HEK293 (cell line): Measurements from ENCODE around the gene FAM193A.
"Not testable (repeated sequence)": the region's sequence is repeated elsewhere in the genome, so short reads cannot be mapped to it uniquely, and the experiment has no call there.

Source experiments
- CTCF ChIA-PET: fragments of 350-600 bp; formaldehyde crosslinking; extraction: SDS; loops from one replicate; lab custom pipeline; 2021; ENCODE audit warnings: antibody characterized with exemption; lab: Yijun Ruan, JAX
- POLR2A ChIA-PET: fragments of 300-600 bp; formaldehyde crosslinking; extraction: SDS; loops from one replicate; lab custom pipeline; 2020; ENCODE audit warnings: antibody characterized with exemption, inconsistent platforms; lab: Yijun Ruan, JAX
- H3K27ac ChIP-seq: fragments of 200-500 bp; sonication (Bioruptor generic); 2 replicates; pipeline ENCODE4 v1.5.1; 2014; ENCODE audit warnings: low read depth, low read length, control low read depth, inconsistent platforms; ENCODE audit errors: extremely low read depth
- H3K36me3 ChIP-seq, 2 experiments: fragments of 200-500 bp in 1 of 2; sonication (Bioruptor generic) in 1 of 2; 1 replicate in 1 of 2; 2 replicates in 1 of 2; pipeline ENCODE4 v1.5.1; 2014 to 2017; ENCODE audit warnings: inconsistent platforms in 2 of 2, low read length in 2 of 2; ENCODE audit not compliant: control insufficient read depth in 2 of 2, insufficient read depth in 1 of 2
- H3K4me1 ChIP-seq: fragments of 200-500 bp; sonication (Bioruptor generic); 2 replicates; pipeline ENCODE4 v1.5.1; 2014; ENCODE audit warnings: mild to moderate bottlenecking, low read length, inconsistent platforms; ENCODE audit not compliant: control insufficient read depth, insufficient read depth
- H3K4me3 ChIP-seq: 2 replicates; pipeline ENCODE4 v1.5.1; 2011; ENCODE audit warnings: low read depth, mild to moderate bottlenecking, control low read depth, low read length, moderate library complexity
- H3K9me3 ChIP-seq: fragments of 200-500 bp; sonication (Bioruptor generic); 2 replicates; pipeline ENCODE4 v1.5.1; 2014; ENCODE audit warnings: low read depth, low read length, inconsistent platforms; ENCODE audit not compliant: control insufficient read depth, insufficient read depth
- BCL11A ChIP-seq: fragments of 450-650 bp; formaldehyde crosslinking; IDR thresholded peaks from 2 replicates; pipeline ENCODE4 v1.5.1; 2016; ENCODE audit warnings: low read depth, missing biosample characterization, missing genetic modification characterization
- BCL6B ChIP-seq: fragments of 450-650 bp; formaldehyde crosslinking; IDR thresholded peaks from 2 replicates; pipeline ENCODE4 v1.5.1; 2017; ENCODE audit warnings: missing biosample characterization, missing genetic modification characterization
- HOXA7 ChIP-seq: sonication (generic); formaldehyde crosslinking; IDR thresholded peaks from 2 replicates; pipeline ENCODE4 v1.8.1; 2022; ENCODE audit warnings: missing genetic modification reagents, borderline replicate concordance
- HOXD13 ChIP-seq: sonication (generic); formaldehyde crosslinking; IDR thresholded peaks from 2 replicates; pipeline ENCODE4 v1.8.0; 2022; ENCODE audit warnings: missing genetic modification reagents, borderline replicate concordance
- PATZ1 ChIP-seq: fragments of 450-650 bp; formaldehyde crosslinking; IDR thresholded peaks from 2 replicates; pipeline ENCODE4 v1.5.1; 2016; ENCODE audit warnings: missing biosample characterization, missing genetic modification characterization
- PRDM10 ChIP-seq: fragments of 450-650 bp; formaldehyde crosslinking; IDR thresholded peaks from 2 replicates; pipeline ENCODE4 v1.5.1; 2016; ENCODE audit warnings: missing biosample characterization, missing genetic modification characterization
- SCRT2 ChIP-seq: fragments of 450-650 bp; formaldehyde crosslinking; IDR thresholded peaks from 2 replicates; pipeline ENCODE4 v1.5.1; 2016; ENCODE audit warnings: missing biosample characterization, missing genetic modification characterization
- SP2 ChIP-seq: fragments of 450-650 bp; formaldehyde crosslinking; IDR thresholded peaks from 2 replicates; pipeline ENCODE4 v1.5.1; 2016; ENCODE audit warnings: missing biosample characterization, missing genetic modification characterization
- ZBTB21 ChIP-seq: fragments of 450-650 bp; formaldehyde crosslinking; IDR thresholded peaks from 2 replicates; pipeline ENCODE4 v1.5.1; 2017; ENCODE audit warnings: missing biosample characterization, missing genetic modification characterization
- ZNF133 ChIP-seq: fragments of 450-650 bp; formaldehyde crosslinking; IDR thresholded peaks from 2 replicates; pipeline ENCODE4 v1.5.1; 2016; ENCODE audit warnings: missing biosample characterization, missing genetic modification characterization
- ZNF23 ChIP-seq: fragments of 450-650 bp; formaldehyde crosslinking; IDR thresholded peaks from 2 replicates; pipeline ENCODE4 v1.5.1; 2016; ENCODE audit warnings: missing biosample characterization, missing genetic modification characterization, borderline replicate concordance
- ZNF292 ChIP-seq: fragments of 450-650 bp; formaldehyde crosslinking; IDR thresholded peaks from 2 replicates; pipeline ENCODE4 v1.5.1; 2016; ENCODE audit warnings: low read depth, missing biosample characterization, missing genetic modification characterization, borderline replicate concordance
- ZNF510 ChIP-seq: fragments of 450-650 bp; formaldehyde crosslinking; IDR thresholded peaks from 2 replicates; pipeline ENCODE4 v1.5.1; 2018; ENCODE audit warnings: mild to moderate bottlenecking, missing genetic modification characterization, missing biosample characterization; ENCODE audit not compliant: insufficient replicate concordance
- ZNF558 ChIP-seq: fragments of 450-650 bp; formaldehyde crosslinking; IDR thresholded peaks from 2 replicates; pipeline ENCODE4 v1.5.1; 2016; ENCODE audit warnings: missing biosample characterization, missing genetic modification characterization
- ZNF621 ChIP-seq: fragments of 450-650 bp; formaldehyde crosslinking; IDR thresholded peaks from 2 replicates; pipeline ENCODE4 v1.5.1; 2017; ENCODE audit warnings: missing biosample characterization, missing genetic modification characterization
- ZNF626 ChIP-seq: fragments of 450-650 bp; sonication (Bioruptor Pico); formaldehyde crosslinking; IDR thresholded peaks from 2 replicates; pipeline ENCODE4 v1.5.1; 2018; ENCODE audit warnings: missing biosample characterization, missing genetic modification characterization, inconsistent platforms
- ZNF629 ChIP-seq: fragments of 450-650 bp; formaldehyde crosslinking; IDR thresholded peaks from 2 replicates; pipeline ENCODE4 v1.5.1; 2017; ENCODE audit warnings: missing biosample characterization, missing genetic modification characterization
- ZNF664 ChIP-seq: fragments of 450-650 bp; formaldehyde crosslinking; IDR thresholded peaks from 2 replicates; pipeline ENCODE4 v1.5.1; 2016; ENCODE audit warnings: missing biosample characterization, missing genetic modification characterization
- ZNF707 ChIP-seq: fragments of 450-650 bp; formaldehyde crosslinking; IDR thresholded peaks from 2 replicates; pipeline ENCODE4 v1.5.1; 2016; ENCODE audit warnings: missing biosample characterization, missing genetic modification characterization

FAM193A gene

GRCh38 chr4:2543580-2544191 is 7.2 kb downstream of the FAM193A start:
- CTCF ChIA-PET, H3K4me3 ChIP-seq, H3K9me3 ChIP-seq, H3K4me1 ChIP-seq, POLR2A ChIA-PET, H3K27ac ChIP-seq: not testable (repeated sequence)
- peaks cover 0 to 15% of the 10 kb centered on the region in 2 experiments; a peak in 2 of 3 replicates for H3K36me3 ChIP-seq

GRCh38 chr4:2545321-2546013 is 9.0 kb downstream of the FAM193A start:
- H3K4me3 ChIP-seq: no peak overlapping the region
- H3K36me3 ChIP-seq: peaks cover 0 to 5% of the 10 kb centered on the region in 2 experiments; a peak in 2 of 3 replicates
- no peaks in the 10 kb centered on the region for H3K4me1 ChIP-seq
- no peak for TF ChIP-seq SCRT2 (tag by site-specific recombination)
- TF ChIP-seq HOXA7 (CRISPR knock-in tag): no peak
- TF ChIP-seq ZBTB21 (tag by site-specific recombination): no peak
- no peak for TF ChIP-seq ZNF510 (tag by site-specific recombination)
- TF ChIP-seq ZNF626 (tag by site-specific recombination): no peak
- TF ChIP-seq ZNF23 (tag by site-specific recombination): no peak
- no peak for TF ChIP-seq ZNF707 (tag by site-specific recombination)
- no peak for TF ChIP-seq ZNF133 (tag by site-specific recombination)
- no peak for TF ChIP-seq ZNF621 (tag by site-specific recombination)
- TF ChIP-seq HOXD13: no peak
- TF ChIP-seq ZNF558 (tag by site-specific recombination): no peak
- no peak for TF ChIP-seq BCL11A (tag by site-specific recombination)
- TF ChIP-seq PRDM10 (tag by site-specific recombination): no peak
- no peak for TF ChIP-seq ZNF664 (tag by site-specific recombination)
- TF ChIP-seq ZNF292 (tag by site-specific recombination): no peak
- TF ChIP-seq PATZ1 (tag by site-specific recombination): no peak
- TF ChIP-seq SP2 (tag by site-specific recombination): no peak
- no peak for TF ChIP-seq BCL6B
- no peak for TF ChIP-seq ZNF629 (tag by site-specific recombination)
- TF ChIP-seq, all 188 proteins: peak for 0
- no peak overlapping the region for H3K27ac ChIP-seq
- ChIA-PET POLR2A (no interaction called here), CTCF (no interaction called here)
- H3K9me3 ChIP-seq: no peaks in the 10 kb centered on the region
